HEK293 (cell line): ENCODE data around the gene ADAMTS16.

Experiments used
- BCL11A ChIP-seq: fragments of 450-650 bp; formaldehyde crosslinking; IDR thresholded peaks from 2 replicates; pipeline ENCODE4 v1.5.1; 2016; ENCODE audit warnings: low read depth, missing biosample characterization, missing genetic modification characterization
- BCL6B ChIP-seq: fragments of 450-650 bp; formaldehyde crosslinking; IDR thresholded peaks from 2 replicates; pipeline ENCODE4 v1.5.1; 2017; ENCODE audit warnings: missing biosample characterization, missing genetic modification characterization
- HIC1 ChIP-seq: fragments of 450-650 bp; formaldehyde crosslinking; IDR thresholded peaks from 2 replicates; pipeline ENCODE4 v1.5.1; 2016; ENCODE audit warnings: missing biosample characterization, missing genetic modification characterization
- HOXC10 ChIP-seq: sonication (generic); formaldehyde crosslinking; IDR thresholded peaks from 2 replicates; pipeline ENCODE4 v1.8.1; 2023; ENCODE audit warnings: mild to moderate bottlenecking, missing genetic modification reagents
- KLF17 ChIP-seq: fragments of 450-650 bp; formaldehyde crosslinking; IDR thresholded peaks from 2 replicates; pipeline ENCODE4 v1.5.1; 2016; ENCODE audit warnings: missing biosample characterization, missing genetic modification characterization
- KLF8 ChIP-seq: fragments of 450-650 bp; formaldehyde crosslinking; IDR thresholded peaks from 2 replicates; pipeline ENCODE4 v1.5.1; 2016; ENCODE audit warnings: missing biosample characterization, missing genetic modification characterization
- PATZ1 ChIP-seq: fragments of 450-650 bp; formaldehyde crosslinking; IDR thresholded peaks from 2 replicates; pipeline ENCODE4 v1.5.1; 2016; ENCODE audit warnings: missing biosample characterization, missing genetic modification characterization
- SETDB1 ChIP-seq: IDR thresholded peaks from one replicate; pipeline ENCODE4 v1.6.1; 2017; ENCODE audit warnings: mild to moderate bottlenecking, low read length, moderate library complexity, mixed read lengths; ENCODE audit not compliant: insufficient read length
- TSHZ1 ChIP-seq: fragments of 450-650 bp; formaldehyde crosslinking; IDR thresholded peaks from 2 replicates; pipeline ENCODE4 v1.5.1; 2016; ENCODE audit warnings: missing biosample characterization, missing genetic modification characterization, borderline replicate concordance
- YY1 ChIP-seq: fragments of 450-650 bp; formaldehyde crosslinking; IDR thresholded peaks from 2 replicates; pipeline ENCODE4 v1.5.1; 2018; ENCODE audit warnings: missing biosample characterization, missing genetic modification characterization
- ZBTB6 ChIP-seq: fragments of 450-650 bp; formaldehyde crosslinking; IDR thresholded peaks from 2 replicates; pipeline ENCODE4 v1.5.1; 2017; ENCODE audit warnings: missing biosample characterization, missing genetic modification characterization
- ZNF114 ChIP-seq: fragments of 450-650 bp; formaldehyde crosslinking; IDR thresholded peaks from 2 replicates; pipeline ENCODE4 v1.5.0; 2017; ENCODE audit warnings: missing biosample characterization, missing genetic modification characterization
- ZNF2 ChIP-seq: fragments of 450-650 bp; formaldehyde crosslinking; IDR thresholded peaks from 2 replicates; pipeline ENCODE4 v1.5.1; 2016; ENCODE audit warnings: missing biosample characterization, missing genetic modification characterization
- ZNF223 ChIP-seq: fragments of 450-650 bp; formaldehyde crosslinking; IDR thresholded peaks from 2 replicates; pipeline ENCODE4 v1.5.1; 2016; ENCODE audit warnings: missing biosample characterization, missing genetic modification characterization
- ZNF280C ChIP-seq: fragments of 450-650 bp; formaldehyde crosslinking; IDR thresholded peaks from 2 replicates; pipeline ENCODE4 v1.5.1; 2016; ENCODE audit warnings: missing biosample characterization, missing genetic modification characterization
- ZNF350 ChIP-seq: fragments of 450-650 bp; formaldehyde crosslinking; IDR thresholded peaks from 2 replicates; pipeline ENCODE4 v1.5.0; 2017; ENCODE audit warnings: missing biosample characterization, mild to moderate bottlenecking, missing genetic modification characterization
- ZNF37A ChIP-seq: fragments of 450-650 bp; IDR thresholded peaks from 2 replicates; pipeline ENCODE4 v1.5.1; 2018; ENCODE audit warnings: missing biosample characterization, missing genetic modification characterization
- ZNF433 ChIP-seq: fragments of 450-650 bp; formaldehyde crosslinking; IDR thresholded peaks from 2 replicates; pipeline ENCODE4 v1.5.1; 2016; ENCODE audit warnings: missing biosample characterization, missing genetic modification characterization, low read depth
- ZNF449 ChIP-seq: fragments of 450-650 bp; formaldehyde crosslinking; IDR thresholded peaks from 2 replicates; pipeline ENCODE4 v1.5.1; 2017; ENCODE audit warnings: missing biosample characterization, mild to moderate bottlenecking, missing genetic modification characterization, moderate library complexity
- ZNF549 ChIP-seq: fragments of 450-650 bp; IDR thresholded peaks from 2 replicates; pipeline ENCODE4 v1.5.1; 2018; ENCODE audit warnings: missing biosample characterization, missing genetic modification characterization, mild to moderate bottlenecking, inconsistent platforms, moderate library complexity
- ZNF558 ChIP-seq: fragments of 450-650 bp; formaldehyde crosslinking; IDR thresholded peaks from 2 replicates; pipeline ENCODE4 v1.5.1; 2016; ENCODE audit warnings: missing biosample characterization, missing genetic modification characterization
- ZNF600 ChIP-seq: fragments of 450-650 bp; formaldehyde crosslinking; IDR thresholded peaks from 2 replicates; pipeline ENCODE4 v1.5.1; 2016; ENCODE audit warnings: missing biosample characterization, missing genetic modification characterization
- ZNF776 ChIP-seq: fragments of 450-650 bp; formaldehyde crosslinking; IDR thresholded peaks from 2 replicates; pipeline ENCODE4 v1.5.0; 2017; ENCODE audit warnings: missing biosample characterization, missing genetic modification characterization, borderline replicate concordance

The ADAMTS16 gene

GRCh38 chr5:5270958-5271785 lies 131.0 kb downstream of the ADAMTS16 start (continued):
- TF ChIP-seq ZNF433 (tag by site-specific recombination) (no peak), ZNF449 (tag by site-specific recombination) (no peak), ZNF223 (tag by site-specific recombination) (no peak), ZNF558 (0 out of 2 replicates have a peak, but pooled peaks have one; percentile 46), KLF8 (tag by site-specific recombination) (peak; percentile 39; the same call in 1 of the 2 replicates), YY1 (tag by site-specific recombination) (0 out of 2 replicates have a peak, but pooled peaks have one; percentile 11), ZNF350 (tag by site-specific recombination) (no peak), ZNF37A (tag by site-specific recombination) (no peak), ZNF114 (tag by site-specific recombination) (no peak), ZBTB6 (tag by site-specific recombination) (peak; percentile 57; the same call in 1 of the 2 replicates), KLF17 (peak; percentile 34; the same call in 1 of the 2 replicates), HIC1 (tag by site-specific recombination) (no peak), TSHZ1 (tag by site-specific recombination) (peak; percentile 19), SETDB1 (peak; percentile 77), ZNF600 (tag by site-specific recombination) (peak; percentile 44), ZNF2 (peak; percentile 21; the same call in 1 of the 2 replicates), ZNF549 (no peak), PATZ1 (peak; percentile 41; the same call in 1 of the 2 replicates), ZNF280C (tag by site-specific recombination) (no peak), BCL6B (tag by site-specific recombination) (peak; percentile 70), ZNF776 (tag by site-specific recombination) (no peak), BCL11A (tag by site-specific recombination) (peak; percentile 50; the same call in 1 of the 2 replicates), HOXC10 (CRISPR knock-in tag) (no peak)
